ENCODE data around the gene DENR.

- TF ChIP-seq CTCF (conservative IDR thresholded peaks at IDR 0.05) (no peak), EZH2 (IDR thresholded peaks at IDR 0.05; ENCODE audit: low read depth) (no peak)
Measured at GRCh38 chr12:122747224-122748135, 5.1 kb upstream of the DENR start.

All from PC-9 (cell line).